Renal cortex interstitium (tissue), 11 donors: Measurements from ENCODE around the gene STX3. TPM values are rescaled to one million over a fixed set of nuclear protein-coding genes. Genes with fewer than 3 reads are reported as not detected.
"Not testable (repeated sequence)": the region's sequence is repeated elsewhere in the genome, so short reads cannot be mapped to it uniquely, and the experiment has no call there.

Source experiments
- DNase-seq, 11 donors: peaks; one replicate each; pipeline ENCODE4 v3.0.0-alpha.2; 2013; ENCODE audit warnings: low read depth in 9 of 11, low spot score in 4 of 11; ENCODE audit errors: extremely low read depth in 1 of 11
- polyA plus RNA-seq, 3 donors: library from polyadenylated mRNA; unstranded; fragments of 120-200 nt; gene quantifications; one replicate each; pipeline ENCODE4 v1.2.1, GENCODE V29; 2013; ENCODE audit not compliant: insufficient read length in 3 of 3

The STX3 gene
- polyA plus RNA-seq, 3 donors = 51.4 to 76.8 (median 57.2) TPM

GRCh38 chr11:59776210-59777066, 21.3 kb downstream of the STX3 start:
- DNase-seq = peak in 1 of 11 donors; percentile 5

- DNase-seq = no peak
Measured at GRCh38 chr11:59777104-59777503, 21.9 kb downstream of the STX3 start.

- DNase-seq = no peak
Measured at GRCh38 chr11:59778122-59778521, 22.9 kb downstream of the STX3 start.

GRCh38 chr11:59779487-59779886, 24.3 kb downstream of the STX3 start:
- DNase-seq = no peak

GRCh38 chr11:59782080-59782479, 26.9 kb downstream of the STX3 start:
- DNase-seq = no peak

- DNase-seq = no peak
Measured at GRCh38 chr11:59783632-59784090, 28.5 kb downstream of the STX3 start.

- not testable (repeated sequence) for DNase-seq
Measured at GRCh38 chr11:59784441-59784840, 29.3 kb downstream of the STX3 start.

- no peak for DNase-seq
Measured at GRCh38 chr11:59785818-59786217, 30.6 kb downstream of the STX3 start.

- no peak for DNase-seq
Measured at GRCh38 chr11:59787255-59787588, 32.0 kb downstream of the STX3 start.

GRCh38 chr11:59787816-59788215, 32.6 kb downstream of the STX3 start:
- DNase-seq = no peak

GRCh38 chr11:59791639-59792038, 36.5 kb downstream of the STX3 start:
- DNase-seq = no peak

- DNase-seq = no peak
Measured at GRCh38 chr11:59792507-59792906, 37.3 kb downstream of the STX3 start.

- no peak for DNase-seq
Measured at GRCh38 chr11:59794417-59794816, 39.2 kb downstream of the STX3 start.

- no peak for DNase-seq
Measured at GRCh38 chr11:59800390-59801025, 45.3 kb downstream of the STX3 start.

GRCh38 chr11:59801160-59801706, 46.1 kb downstream of the STX3 start:
- DNase-seq = no peak

GRCh38 chr11:59801981-59802638, 46.9 kb downstream of the STX3 start:
- DNase-seq = no peak

GRCh38 chr11:59802639-59803176, 47.5 kb downstream of the STX3 start:
- peak in 7 of 11 donors; percentile 15 to 55 (median 34) for DNase-seq

GRCh38 chr11:59804061-59804460, 48.9 kb downstream of the STX3 start:
- DNase-seq = no peak

GRCh38 chr11:59807047-59807610, 52.0 kb downstream of the STX3 start:
- no peak for DNase-seq
